Stimulated activated CD4-positive, alpha-beta T cell treated with anti-CD3 and anti-CD28 coated beads, Interleukin-2, amount 100 ng/mL, for 24 hours (primary cell): ENCODE results near the gene KIF18B.
A peak's percentile ranks its signal among the peaks of the same experiment; 100 is the strongest.

Experiments used
- DNase-seq, 2 donors: peaks; one replicate each; pipeline ENCODE4 v3.0.0-alpha.2; 2020

Gene KIF18B

DNA sequence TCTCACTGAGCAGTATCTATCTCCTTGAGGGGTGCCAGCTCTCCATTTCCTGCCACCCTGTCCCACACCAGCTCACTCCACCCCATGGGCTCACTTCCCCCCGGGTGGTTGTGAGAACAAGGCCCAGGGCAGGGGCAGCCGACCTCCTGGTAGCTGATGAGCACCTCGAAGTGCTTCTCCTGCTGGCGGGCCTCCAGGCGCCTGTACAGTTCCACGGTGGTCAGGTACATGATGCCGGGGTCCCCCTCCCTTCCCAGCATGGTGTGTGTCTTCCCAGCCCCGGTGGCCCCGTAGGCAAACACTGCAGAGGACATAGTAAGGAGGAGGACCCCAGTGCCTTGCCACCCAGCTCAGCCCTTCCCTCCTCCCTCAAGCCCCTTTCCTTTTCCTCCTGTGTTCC, 12.5 kb downstream of the KIF18B start:
- DNase-seq: no peak

GRCh38 chr17:44934745-44935105, 12.8 kb downstream of the KIF18B start:
- DNase-seq: no peak

DNA sequence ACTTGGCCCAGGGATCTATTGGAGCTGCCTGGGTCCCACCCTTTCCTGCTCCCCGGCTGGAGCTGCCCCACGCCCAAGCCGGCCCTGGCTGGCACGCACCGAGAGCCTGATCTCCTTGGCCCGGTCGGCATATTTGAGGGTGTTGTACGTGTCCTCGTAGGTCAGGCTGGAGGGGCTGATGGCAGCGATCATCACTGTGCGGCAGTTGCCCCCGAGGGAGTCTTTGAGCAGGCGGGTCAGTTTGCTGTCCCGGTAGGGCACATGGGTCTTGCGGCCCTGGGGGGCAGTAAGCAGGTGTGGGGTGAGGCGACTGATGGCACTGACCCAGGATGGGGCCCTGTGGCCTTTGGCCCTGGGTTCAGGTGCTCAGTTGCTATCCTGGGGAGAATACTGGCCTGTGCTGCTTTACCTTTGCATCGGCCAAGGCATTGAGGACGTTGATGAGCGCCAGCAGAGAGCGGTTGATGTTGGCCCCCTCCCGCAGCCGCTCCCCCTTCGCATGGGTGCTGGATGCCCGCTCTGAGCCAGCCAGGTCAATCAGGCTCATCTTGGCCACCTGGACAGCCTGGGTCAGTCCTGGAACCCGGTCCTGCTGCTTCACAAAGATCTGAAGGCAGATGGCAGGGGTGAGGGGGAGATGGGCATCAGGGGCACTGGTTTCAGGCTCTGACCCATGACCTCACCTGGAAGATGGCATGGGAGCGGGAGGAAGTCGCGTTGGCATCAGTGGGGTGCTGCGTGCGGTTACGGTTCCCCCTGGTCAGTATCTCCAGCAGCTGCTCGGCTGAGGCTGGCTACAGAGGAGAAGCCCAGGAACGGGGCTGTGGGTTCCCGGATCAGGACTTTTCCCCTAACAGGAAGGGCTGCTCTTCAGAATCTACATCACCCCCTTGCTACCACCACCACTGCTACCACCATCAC, 13.5 kb downstream of the KIF18B start:
- no peak for DNase-seq

DNA sequence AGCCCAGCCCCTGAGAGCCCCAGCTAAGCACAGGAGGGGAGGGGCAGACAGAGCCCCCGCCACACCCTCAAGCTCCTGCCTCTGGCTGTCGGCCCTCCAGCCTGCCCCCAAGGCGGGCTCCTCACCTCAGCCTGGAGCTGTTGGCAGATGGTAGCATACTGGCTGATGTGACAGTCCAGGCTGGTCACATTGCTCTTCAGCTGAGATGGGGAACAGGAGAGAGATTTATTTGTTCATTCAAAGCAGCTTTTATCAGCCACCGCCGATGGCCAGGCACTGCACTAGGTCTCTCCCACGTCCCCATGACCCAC, 14.8 kb downstream of the KIF18B start:
- DNase-seq: no peak

DNA sequence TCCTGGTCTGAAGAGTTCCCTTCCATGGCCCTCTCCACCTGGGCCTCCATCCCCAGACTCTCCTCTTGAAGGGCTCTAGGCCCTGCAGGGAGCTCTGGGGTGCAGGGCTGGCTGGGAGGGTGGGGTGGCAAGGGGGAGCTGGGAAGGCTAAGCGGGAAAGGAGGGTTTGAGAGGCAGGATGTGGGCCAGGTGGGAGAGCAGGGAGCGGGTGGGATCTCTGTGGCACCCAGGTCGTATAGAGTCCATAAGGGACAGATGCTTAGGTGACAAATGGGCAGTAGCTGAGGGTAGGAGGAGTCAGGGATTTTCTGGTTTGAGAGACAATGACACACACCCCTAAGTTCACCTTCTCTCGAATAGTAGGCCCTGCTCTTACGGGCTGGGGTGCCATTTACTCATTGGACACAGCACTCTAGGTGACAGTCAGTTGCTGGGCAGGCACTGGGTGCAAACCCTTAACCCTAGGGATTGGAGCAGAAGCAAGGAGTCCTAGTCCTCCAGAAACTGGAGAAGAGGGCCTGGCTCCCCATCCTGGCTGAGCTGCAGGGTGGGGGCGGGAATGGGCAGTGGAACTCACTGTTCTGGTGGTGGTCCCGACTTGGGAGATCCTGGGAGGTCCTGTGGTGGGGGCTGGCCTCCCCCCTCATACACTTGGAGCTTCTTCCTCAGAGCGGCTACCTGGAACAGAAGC, 15.3 kb downstream of the KIF18B start:
- DNase-seq: no peak

DNA sequence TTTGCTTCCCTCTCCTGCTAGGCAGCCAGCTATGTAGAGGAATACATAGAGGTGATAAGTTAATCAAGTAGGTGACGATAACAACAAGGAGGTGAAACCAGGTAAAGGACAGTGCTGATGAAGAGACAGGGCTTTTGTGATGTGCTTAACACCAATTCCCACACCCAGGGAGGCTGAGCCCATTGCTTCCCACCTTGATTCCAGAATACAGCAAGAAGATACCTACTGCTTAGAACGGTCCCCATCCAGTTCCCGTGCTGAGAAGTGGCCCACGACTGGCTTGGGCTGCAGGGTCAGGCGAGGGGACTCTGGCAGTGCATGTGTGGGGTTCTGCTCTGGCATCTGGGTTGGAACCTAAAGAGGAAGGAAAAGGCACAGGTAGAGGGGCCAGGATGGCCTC, 16.2 kb downstream of the KIF18B start:
- no peak for DNase-seq

DNA sequence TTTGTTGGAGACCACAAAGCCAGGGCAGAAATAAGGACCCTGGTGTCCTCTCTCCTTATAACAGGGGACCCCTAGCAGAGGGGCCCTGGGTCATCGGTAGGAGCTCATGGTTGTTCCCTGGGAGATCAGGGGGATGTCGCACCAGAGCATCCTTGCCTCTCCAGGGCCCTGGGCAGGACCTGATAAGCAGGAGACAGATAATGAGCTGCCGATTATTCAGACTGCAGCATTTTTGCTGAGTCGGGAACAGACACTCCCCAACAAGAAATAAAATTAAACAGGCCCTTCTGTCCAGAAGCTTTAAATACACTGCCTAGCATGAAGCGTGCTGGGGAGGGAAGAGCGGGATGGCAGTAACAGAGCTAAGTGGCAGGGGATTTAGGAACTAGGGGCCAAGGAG, 16.9 kb downstream of the KIF18B start:
- DNase-seq: no peak

GRCh38 chr17:44928950-44929720, 18.4 kb downstream of the KIF18B start:
- no peak for DNase-seq

DNA sequence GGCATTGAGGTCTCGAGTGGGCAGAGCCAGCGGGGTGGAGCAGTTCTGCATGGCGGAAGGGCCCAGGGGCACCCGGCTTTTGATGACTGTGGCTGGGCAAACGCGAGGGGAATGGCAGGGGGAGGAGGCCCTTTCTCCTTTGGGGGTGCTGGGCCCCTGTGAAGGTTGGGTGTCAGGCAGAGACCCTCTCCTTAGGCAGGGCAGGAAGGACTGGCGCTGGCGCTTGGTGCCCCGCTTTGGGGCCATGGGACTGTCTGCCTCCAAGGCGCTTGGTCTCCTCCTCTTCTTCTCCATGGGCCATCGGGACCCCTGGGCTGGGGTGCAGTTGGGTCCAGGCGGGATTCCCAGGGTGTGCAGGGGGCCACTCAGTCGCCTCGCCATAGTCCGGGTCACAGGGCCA, 19.4 kb downstream of the KIF18B start:
- no peak for DNase-seq

DNA sequence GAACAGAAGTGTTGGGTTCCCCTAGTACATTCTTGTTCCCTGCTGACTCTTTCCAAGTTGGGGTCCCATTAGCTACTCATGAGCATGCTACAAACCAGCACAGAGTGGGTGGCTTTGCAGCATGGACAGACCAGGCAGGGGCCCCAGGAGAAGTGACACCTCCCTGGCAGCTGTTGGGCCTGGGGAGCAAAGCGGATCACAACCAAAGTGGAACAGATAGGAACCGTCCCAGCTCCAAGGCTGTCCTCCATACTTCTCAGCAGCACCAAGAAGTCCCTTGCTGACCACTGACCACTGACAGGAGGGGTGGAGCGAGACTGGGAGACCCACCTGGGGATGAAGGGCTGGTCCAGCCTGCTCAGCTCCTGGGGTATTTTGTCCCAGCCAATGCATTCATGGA, 19.9 kb downstream of the KIF18B start:
- DNase-seq: no peak

- DNase-seq: no peak
Measured at GRCh38 chr17:44926821-44927525, 20.6 kb downstream of the KIF18B start.

DNA sequence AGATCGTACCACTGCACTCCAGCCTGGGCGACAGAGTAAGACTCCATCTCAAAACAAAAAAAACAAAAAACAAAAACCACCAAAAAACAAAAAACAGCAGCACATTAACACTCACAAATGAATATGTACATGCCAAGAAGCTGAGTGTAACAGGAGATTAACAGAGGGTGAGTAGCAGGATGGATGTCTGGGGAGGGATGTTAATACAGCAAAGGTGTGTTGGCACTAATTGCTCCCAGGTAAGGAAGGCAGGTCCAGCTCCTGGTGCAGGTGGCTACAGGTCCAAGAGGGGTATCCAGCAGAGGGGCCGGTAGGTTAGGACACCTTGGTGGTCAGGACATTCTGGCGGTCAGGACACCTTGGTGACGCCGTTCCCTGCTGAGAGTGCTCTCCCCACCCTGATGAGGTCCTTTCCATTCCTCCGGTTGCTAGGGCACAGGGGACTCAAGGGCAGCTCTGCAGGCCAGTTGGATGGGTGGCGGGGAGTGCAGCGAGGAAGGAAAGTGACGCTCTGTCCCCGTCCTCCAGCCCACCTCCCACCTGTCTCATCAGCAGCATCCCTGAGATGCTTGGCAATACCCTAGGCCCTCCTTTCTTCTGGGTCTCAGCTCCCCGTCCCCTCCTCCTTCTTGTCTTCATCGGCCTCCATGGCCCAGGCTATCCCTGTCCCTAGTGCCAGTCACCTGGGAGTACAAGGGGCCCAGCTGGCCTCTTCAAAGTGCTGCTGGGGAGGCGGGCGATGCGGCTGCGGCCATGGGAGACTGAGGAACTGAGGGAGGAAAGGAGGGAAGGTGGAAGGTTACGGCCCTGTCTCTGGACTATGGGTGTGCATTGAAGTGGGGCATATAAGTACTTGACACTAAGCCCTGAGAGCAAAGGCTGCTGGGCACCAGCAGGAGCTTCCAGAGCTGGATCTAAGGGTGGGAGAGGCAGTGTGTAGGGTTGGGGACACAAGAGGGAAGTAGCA, 21.6 kb downstream of the KIF18B start:
- no peak for DNase-seq

DNA sequence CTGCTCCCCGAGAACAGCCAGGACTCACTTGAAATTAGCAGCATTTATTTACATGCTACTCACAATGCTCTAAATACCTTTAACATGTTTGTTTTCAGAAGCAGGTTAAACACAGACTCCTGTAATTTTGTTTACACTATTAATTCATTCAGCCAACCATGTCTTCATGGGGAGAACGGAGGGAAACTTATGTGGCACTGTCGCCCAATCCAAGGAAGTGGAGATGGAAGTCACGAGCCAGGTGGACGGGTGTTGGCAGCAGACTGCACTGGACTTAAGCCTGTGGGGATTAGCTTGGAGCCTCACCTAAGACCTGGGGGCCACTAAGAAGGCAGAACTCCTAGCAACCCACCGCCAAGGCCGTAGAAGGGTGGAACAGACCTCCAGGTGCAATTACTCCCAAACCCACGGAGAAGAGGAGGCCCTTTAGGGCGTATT, 23.4 kb downstream of the KIF18B start:
- no peak for DNase-seq

DNA sequence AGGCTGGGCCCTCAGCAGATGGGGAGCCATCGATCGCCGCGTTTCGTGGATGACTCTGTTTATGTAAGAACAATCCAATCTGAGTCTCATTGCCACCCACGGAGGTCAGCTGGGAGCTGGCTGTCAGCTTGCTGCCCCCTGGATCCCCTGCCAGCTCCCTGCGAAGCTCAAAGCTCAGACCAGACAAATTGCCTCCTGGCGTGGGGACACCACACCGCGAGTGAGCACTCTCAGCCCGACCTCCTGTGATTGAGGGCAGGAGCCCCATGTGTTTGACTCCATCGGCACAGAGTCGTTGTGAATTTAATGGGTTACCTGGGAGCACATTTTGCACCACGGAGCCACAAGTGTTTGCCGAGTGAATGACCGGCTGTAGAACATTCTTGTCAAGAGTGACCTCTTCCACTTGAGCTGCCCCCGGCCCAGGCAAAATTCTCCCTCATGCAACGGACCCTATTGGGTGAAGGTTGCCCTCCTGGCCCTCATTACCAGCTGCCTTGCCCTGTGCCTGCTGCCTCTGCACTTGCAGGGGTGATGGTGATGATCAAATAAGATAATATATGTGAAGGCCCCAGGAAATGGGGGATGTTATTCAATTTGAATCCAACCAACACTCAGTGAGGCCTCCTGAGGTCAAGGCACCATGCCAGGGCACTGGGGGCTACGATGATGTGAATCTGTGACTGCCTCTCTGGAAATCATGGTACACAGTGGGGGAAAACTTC, 24.7 kb downstream of the KIF18B start:
- DNase-seq: no peak

- DNase-seq: no peak
Measured at GRCh38 chr17:44922136-44922535, 25.4 kb downstream of the KIF18B start.

GRCh38 chr17:44921122-44921882, 26.3 kb downstream of the KIF18B start:
- no peak for DNase-seq

GRCh38 chr17:44920565-44920940, 27.0 kb downstream of the KIF18B start:
- no peak for DNase-seq

DNA sequence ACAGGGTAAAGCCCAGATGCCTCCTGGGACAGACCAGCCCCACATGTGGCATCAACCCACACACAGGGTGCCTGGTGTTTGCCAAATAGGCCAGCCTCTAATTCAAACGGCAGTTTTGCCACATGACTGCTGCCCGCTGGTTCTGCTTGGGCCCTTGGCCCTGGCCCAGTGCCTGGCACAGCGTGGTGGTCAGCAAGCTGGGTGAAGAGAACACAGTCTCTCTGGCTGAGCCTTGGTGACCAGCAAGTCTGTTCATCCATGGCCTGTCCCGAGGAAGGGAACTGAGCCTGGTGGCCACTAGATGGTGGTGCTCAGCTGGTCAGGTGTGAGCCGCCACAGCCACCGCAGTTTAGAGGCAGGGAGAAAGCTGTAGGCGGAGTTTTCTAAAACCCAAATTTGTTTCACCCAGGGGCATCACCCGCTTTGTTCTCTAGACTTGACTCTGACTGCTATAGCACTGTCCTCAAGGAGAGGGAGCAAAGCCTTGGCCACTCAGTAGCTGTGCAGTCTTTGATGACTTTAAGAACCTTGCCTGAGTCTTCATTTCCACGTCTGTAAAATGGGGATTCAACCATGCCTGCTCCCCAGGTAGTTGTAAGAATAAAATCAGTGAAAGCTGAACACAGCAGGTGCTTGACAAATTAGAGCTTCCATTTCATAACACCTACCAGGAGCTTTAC, 27.5 kb downstream of the KIF18B start:
- peak; percentile 57 to 62 for DNase-seq

GRCh38 chr17:44919411-44919810, 28.2 kb downstream of the KIF18B start:
- no peak for DNase-seq

- no peak for DNase-seq
Measured at GRCh38 chr17:44918006-44918405, 29.6 kb downstream of the KIF18B start.
